Measurements from ENCODE around the gene STXBP6.

DNA sequence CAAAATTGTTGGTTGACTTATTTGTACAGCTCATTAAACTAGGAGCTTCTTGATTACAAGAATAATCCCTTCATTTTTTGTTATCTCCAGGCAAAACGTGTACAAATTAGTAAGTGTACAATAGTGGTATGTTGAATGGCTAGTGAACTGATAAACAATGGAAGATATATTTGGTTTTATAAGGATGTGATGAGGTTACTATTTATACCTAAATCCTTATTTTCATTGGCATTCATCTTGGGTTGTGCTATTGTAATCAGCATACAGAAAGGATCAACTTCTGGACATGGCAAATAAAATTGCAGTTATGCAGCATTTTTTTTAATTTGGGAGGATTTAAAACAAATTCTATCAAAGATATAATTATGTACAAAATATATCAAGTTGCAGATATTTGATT lies 216.6 kb downstream of the STXBP6 start:
- TF ChIP-seq, protein P1, sequence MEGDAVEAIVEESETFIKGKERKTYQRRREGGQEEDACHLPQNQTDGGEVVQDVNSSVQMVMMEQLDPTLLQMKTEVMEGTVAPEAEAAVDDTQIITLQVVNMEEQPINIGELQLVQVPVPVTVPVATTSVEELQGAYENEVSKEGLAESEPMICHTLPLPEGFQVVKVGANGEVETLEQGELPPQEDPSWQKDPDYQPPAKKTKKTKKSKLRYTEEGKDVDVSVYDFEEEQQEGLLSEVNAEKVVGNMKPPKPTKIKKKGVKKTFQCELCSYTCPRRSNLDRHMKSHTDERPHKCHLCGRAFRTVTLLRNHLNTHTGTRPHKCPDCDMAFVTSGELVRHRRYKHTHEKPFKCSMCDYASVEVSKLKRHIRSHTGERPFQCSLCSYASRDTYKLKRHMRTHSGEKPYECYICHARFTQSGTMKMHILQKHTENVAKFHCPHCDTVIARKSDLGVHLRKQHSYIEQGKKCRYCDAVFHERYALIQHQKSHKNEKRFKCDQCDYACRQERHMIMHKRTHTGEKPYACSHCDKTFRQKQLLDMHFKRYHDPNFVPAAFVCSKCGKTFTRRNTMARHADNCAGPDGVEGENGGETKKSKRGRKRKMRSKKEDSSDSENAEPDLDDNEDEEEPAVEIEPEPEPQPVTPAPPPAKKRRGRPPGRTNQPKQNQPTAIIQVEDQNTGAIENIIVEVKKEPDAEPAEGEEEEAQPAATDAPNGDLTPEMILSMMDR (IDR thresholded peaks at IDR 0.05): no peak
- TF ChIP-seq POLR2AphosphoS5 (IDR thresholded peaks at IDR 0.05): no peak
- TF ChIP-seq POLR2A (IDR thresholded peaks at IDR 0.05): no peak
